Fibroblast of skin of scalp (primary cell): ENCODE results near the gene PRKN.
"Not testable (repeated sequence)": the region's sequence is repeated elsewhere in the genome, so short reads cannot be mapped to it uniquely, and the experiment has no call there.

ENCODE experiments used
- DNase-seq: peaks from one replicate; pipeline ENCODE4 v3.0.0-alpha.2; 2013

Gene PRKN

GRCh38 chr6:162710419-162710818 lies 17.1 kb downstream of the PRKN start:
- no peak for DNase-seq

DNA sequence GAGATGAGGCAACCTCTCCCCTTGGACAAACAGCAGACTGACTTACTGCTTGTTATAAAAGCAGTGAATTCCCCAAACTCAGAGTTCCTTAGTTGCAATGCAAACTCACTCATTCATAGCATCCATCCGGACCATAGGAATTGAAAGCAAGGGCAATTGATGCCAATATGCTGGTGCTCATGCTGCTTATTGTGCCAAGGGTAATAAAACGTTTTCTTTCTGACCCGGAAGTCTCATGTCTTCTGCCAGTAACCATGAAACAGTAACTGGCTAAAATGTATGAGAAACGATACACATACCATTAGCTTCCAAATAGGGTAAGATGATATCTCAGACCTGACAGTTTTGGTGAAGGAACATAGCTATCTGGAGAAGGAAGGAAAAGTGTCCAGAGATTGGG lies 18.1 kb downstream of the PRKN start:
- DNase-seq: no peak

DNA sequence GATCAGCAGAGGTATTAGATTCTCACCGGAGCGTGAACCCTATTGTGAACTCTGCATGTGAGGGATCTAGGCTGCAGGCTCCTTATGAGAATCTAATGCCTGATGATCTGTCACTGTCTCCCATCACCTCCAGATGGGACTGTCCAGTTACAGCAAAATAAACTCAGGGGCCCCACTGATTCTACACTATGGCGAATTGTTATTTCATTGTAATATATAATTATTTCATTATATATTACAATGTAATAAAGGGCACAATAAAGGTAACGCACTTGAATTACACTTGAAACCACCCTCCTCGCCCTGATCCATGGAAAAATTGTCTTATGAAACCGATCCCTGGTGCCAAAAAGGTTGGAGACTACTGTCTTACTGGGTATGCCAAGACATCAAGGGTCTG lies 18.6 kb downstream of the PRKN start:
- no peak for DNase-seq

- peak; percentile 6 for DNase-seq
Observed at GRCh38 chr6:162706232-162706631, 21.3 kb downstream of the PRKN start.

DNA sequence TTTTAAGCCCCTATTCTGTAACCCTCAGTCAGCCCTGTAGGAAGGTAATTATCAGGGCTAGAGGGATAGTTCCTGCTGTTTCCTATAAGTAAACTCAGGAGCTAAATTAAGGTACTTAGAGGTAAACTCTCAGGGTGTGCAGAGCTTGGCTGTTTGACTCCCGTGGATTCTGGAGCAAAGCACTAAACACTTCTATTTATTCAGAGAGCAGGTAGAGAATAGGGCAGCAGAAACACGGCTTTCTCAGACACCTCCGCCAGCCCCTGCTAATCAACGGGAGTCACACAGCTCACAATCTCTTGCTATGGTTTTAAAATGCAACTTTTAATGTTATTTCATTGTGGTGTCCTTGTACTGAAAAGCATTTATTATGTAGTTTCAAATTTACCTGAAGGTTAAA lies 21.8 kb downstream of the PRKN start:
- DNase-seq: no peak

DNA sequence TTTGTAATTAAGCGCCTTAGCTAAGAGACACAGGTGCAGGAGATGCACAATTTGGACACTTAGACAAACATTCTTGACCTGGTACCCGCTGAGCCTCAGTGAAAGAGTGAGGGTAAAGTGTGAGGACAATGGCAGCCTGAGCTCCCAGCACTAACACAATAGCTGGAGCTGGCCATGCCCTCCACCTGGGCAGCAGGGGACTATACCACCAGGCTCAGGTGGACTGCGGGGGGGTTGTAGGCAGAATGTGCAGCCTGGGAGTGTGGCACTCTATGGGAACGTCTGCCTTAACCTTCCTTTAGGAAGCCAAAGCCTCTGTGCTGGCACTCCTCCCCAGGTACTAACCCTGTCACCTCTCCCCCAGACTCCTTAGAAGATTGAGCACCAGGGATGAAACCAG lies 23.6 kb downstream of the PRKN start:
- no peak for DNase-seq

GRCh38 chr6:162702446-162702845 lies 25.1 kb downstream of the PRKN start:
- DNase-seq: no peak

- no peak for DNase-seq
Observed at GRCh38 chr6:162701551-162701950, 26.0 kb downstream of the PRKN start.

DNA sequence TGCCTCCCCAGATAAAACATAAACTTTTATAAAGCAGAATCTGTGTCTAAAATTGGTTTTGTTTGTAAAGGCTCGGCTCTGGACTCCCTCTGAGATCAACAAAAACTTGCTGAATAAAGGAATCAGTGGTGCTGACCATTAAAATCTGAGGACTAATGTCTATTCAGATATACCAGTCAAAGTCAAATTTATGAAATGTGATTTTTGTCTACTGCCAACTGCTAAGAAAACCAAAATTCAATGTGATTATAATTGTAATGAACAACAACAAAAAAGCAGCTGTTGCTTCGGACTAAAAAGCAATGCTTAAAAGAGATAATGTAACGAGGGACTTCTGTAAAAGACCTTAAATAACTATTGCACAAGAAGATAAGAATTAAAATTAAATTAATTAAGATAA lies 26.6 kb downstream of the PRKN start:
- DNase-seq: no peak

DNA sequence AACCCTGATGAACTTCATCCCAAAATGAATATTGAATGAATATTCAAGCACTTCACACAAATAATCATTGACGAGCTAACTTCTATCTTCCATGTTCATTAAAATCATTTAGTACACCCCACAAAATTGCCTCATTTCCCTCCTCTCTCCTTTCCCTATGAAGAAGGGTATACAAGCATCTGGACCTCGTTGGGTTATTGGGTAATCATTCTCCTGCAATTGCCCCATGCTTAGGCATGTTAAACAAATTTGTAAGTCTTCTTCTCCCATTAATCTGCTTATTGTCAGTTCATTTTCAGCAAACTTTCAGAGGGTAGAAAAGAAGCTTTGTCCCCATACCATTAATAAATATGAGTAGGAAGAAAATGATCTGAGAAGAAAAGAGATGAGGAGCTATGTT lies 27.6 kb downstream of the PRKN start:
- no peak for DNase-seq

DNA sequence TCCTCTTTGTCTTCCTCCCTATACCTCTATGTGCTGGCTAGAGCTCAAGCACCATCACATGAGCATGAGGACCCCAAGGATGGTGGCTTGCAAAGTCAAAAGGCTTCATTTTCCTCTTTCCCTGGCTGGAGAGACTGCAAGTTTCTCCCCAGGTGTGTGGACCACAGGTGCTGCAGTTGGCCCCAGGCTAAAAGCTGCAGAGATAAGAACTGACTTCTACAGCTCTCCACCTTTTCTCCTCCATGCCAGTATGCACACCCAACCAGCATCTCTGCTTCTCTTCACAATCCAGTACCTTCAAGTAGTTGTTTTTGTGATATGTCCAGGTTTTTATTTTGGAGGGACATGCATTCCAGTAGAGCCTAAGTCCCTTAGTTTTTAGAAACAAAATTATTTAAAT lies 29.1 kb downstream of the PRKN start:
- DNase-seq: no peak

- no peak for DNase-seq
Observed at GRCh38 chr6:162697872-162698403, 29.6 kb downstream of the PRKN start.

DNA sequence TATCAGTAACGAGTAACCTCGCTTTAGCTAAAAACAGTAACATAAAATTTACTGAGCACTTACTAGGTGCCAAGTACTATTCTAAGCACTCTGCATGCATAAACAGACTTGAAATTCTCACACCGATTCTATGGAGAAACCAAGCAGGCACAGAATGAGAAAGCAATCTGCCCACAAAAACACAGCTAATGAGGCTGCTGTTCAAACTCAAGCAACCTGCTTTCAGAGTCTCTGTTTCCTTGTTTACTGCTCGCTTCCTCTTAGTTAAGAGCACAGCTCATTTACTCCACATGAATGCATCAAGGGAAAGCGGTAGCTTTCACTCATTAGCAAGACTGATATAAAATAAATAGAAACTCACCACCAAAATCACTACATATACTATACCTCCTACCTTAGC lies 37.4 kb downstream of the PRKN start:
- no peak for DNase-seq

DNA sequence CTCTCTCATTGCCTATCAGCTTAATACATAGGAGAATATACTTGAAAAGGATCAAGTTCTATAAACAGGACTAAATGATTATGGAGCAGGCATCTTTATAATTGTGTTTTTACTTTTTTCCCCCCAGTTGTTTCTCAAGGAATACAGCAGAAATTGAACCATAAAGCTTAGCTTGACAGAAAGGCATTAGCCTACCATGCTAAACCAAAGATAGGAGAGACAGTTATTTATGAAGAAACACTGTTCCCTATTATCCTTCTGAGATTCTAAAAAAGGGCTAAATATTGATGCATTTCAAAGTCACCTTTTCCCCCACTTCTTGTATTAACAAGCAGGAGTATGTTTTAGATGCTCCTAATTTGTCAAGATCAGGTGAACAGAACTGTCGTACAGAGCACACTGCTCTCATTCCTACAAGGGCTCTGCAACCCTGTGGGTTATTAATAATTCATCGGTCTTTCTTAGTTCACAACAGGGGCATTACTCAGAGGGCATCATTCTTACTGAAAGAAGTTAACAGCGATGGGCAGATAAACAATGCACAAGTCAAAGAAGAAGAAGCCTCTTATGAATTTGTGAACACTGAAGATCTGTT lies 38.7 kb downstream of the PRKN start:
- DNase-seq: no peak

DNA sequence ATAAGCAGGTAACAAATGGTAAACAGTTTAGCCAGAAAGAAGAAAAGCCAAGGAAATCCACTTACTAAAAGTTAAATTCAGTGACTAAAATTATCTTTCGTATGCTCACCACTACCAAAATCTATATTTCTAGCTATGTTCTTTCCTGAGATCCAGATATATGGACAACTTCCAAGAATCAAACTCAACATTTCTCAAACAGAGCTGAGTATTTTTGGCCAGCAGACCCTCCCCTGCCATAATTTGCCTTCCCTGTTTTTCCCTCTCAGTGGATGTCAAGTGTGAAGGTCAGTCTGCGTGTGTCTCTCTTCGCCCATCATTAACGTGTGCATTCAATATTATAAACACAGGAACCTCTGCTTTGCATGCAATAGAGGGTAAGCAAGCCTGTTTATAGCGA lies 42.0 kb downstream of the PRKN start:
- no peak for DNase-seq

DNA sequence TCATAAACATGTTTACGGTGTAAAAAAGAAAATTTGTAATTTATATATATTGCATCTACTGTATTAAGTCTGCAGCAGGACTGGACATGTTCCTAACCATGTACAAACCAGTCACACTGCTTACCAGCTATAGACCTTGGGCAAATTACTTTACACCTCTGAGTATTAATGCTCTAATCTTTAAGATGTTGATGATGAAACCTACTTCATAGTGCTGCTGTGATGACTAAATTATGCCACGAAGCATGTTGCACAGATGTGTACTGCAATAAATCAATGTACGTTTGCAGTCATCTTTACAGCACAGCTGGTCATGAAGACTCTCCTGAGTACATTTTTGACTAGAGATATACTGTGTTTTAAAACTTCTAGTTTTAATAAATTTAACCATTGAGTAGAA lies 42.6 kb downstream of the PRKN start:
- no peak for DNase-seq

GRCh38 chr6:162684052-162684451 lies 43.5 kb downstream of the PRKN start:
- no peak for DNase-seq

GRCh38 chr6:162683135-162683534 lies 44.4 kb downstream of the PRKN start:
- no peak for DNase-seq

GRCh38 chr6:162681447-162681846 lies 46.1 kb downstream of the PRKN start:
- no peak for DNase-seq

- DNase-seq: peak; percentile 3
Observed at GRCh38 chr6:162680871-162681270, 46.7 kb downstream of the PRKN start.

DNA sequence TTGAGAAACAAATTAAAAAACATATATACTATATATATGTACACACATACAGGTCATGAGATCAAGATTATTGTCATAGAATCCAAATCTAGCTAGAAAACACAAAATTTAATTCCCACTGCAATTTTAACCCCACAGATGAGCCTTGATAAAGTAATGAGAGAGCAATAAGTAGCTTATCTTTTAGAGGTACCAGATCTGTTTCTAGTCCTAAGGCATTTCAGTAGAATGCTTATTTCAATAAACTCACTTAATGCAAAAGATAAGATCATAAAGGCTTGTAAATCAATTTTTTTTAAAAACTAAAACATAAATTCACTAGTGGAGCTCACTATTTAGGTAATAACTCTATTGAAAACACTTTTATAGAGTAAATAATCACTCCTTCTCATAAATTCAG lies 47.2 kb downstream of the PRKN start:
- DNase-seq: no peak

DNA sequence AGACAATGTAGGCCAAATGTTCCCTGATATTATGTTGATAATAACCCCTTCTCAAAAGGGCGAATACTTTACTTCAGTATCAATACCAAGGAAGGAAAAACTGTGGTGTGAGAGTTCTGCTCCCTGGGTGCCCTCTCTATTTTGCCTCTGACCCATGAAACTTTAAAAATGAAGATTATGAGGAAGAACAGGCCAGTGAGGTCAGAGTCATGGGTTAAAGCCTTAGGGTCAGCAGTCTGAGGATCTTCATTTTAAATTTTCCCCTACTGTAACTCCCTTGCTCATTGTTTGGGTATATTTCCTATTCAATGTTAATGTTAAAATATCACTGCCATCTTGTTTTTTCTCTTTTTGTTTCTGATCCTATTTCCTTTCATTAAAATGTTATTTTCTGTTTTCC lies 47.9 kb downstream of the PRKN start:
- no peak for DNase-seq

- not testable (repeated sequence) for DNase-seq
Observed at GRCh38 chr6:162678896-162679295, 48.7 kb downstream of the PRKN start.

DNA sequence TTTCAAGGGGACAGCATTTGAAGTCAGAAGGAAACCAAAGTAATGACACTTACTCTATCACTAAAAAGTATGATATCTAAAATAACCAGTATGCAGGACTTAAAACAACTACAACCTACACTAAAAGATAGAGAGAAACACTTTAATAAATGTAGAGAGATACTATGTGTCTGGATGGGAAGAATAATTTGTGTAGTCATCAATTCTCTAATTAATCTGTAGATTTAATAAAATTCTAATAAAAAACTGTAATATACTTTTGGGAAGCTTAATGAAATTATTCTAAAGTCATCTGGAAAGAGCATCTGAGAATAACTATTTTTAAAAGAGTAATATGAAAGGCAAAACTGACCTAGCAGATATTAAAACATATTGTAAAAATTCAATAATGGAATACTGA lies 52.1 kb downstream of the PRKN start:
- DNase-seq: no peak

- no peak for DNase-seq
Observed at GRCh38 chr6:162674452-162674851, 53.1 kb downstream of the PRKN start.
